Thoracic aorta (tissue), 2 donors: ENCODE data around the gene GOLGA1. TPM values are rescaled to one million over a fixed set of nuclear protein-coding genes. Genes with fewer than 3 reads are reported as not detected.

Experiments
- ATAC-seq: fragments of 150-250 bp; one replicate; pipeline ENCODE4 v1.8.0; 2017; ENCODE audit warnings: low read depth; ENCODE audit not compliant: insufficient number of reproducible peaks, low FRiP score
- DNase-seq: peaks from one replicate; pipeline ENCODE4 v3.0.0-alpha.2; 2020; ENCODE audit warnings: low spot score
- H3K27ac ChIP-seq, 2 donors: fragments of 200-600 bp; sonication (generic); 1 replicate in 1 of 2; 2 replicates in 1 of 2; pipeline ENCODE4 v1.5.1; 2016; ENCODE audit warnings: mild to moderate bottlenecking in 2 of 2, moderate library complexity in 2 of 2
- H3K27me3 ChIP-seq: fragments of 200-600 bp; sonication (generic); replicated peaks from 2 replicates; pipeline ENCODE4 v1.6.0; 2016; ENCODE audit warnings: mild to moderate bottlenecking; ENCODE audit not compliant: insufficient read depth
- H3K36me3 ChIP-seq: fragments of 200-600 bp; sonication (generic); one replicate; pipeline ENCODE4 v1.5.1; 2016
- H3K4me1 ChIP-seq, 2 donors: fragments of 200-600 bp; sonication (generic); 1 replicate in 1 of 2; 2 replicates in 1 of 2; pipeline versions ENCODE4 v1.5.1 to v1.6.0; 2016; ENCODE audit warnings: low read depth in 2 of 2, mild to moderate bottlenecking in 1 of 2; ENCODE audit not compliant: control insufficient read depth in 1 of 2
- H3K4me3 ChIP-seq: fragments of 200-600 bp; sonication (generic); 2 replicates; pipeline ENCODE4 v1.5.1; 2016; ENCODE audit warnings: mild to moderate bottlenecking
- H3K9me3 ChIP-seq: fragments of 200-600 bp; sonication (generic); 2 replicates; pipeline ENCODE4 v1.5.1; 2016
- total RNA-seq, 2 donors: library from RNA; depleted of rRNA; stranded (reverse); fragments of >200 nt; gene quantifications; one replicate each; pipeline versions ENCODE4 v1.1.0 to v1.2.3, GENCODE V29; 2016
- TF ChIP-seq, protein P1 (sequence below): fragments of 200-600 bp; sonication (generic); IDR thresholded peaks from one replicate; pipeline ENCODE4 v1.5.1; 2019; ENCODE audit warnings: antibody characterized with exemption

The GOLGA1 gene
- total RNA-seq, 2 donors from 2014 or later, result 11.6 to 22.2 TPM

DNA sequence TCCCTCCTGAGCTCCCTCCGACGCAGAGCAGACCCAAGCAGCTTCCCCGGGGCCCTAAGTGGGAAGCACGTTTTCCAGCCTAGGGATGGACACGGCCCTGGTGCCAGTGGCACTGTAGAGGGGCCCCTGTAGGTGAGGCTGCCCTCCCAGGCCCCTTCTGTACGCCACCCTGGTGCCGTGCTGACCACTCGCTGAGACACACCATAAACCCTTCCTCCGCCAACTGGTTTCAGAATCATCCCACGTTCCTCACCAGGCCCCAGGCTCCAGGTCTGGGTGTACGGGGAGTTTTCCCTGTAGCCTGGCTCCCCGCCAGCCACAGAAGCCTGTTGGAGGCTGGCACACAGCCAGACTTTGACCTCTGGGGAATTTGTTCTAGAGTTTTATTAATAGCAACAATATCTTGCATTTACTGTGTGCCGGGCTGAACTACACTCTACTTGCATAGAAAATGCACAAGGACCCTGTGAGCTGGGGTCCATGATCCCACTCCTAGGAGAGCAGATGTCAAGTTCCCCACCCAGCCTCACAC lies 105.8 kb downstream of the GOLGA1 start:
- Histone ChIP-seq H3K4me3 (no peak overlapping the region), H3K4me1 (peaks cover 0 to 9% of the 10 kb centered on the region in 2 donors), H3K9me3 (no peaks in the 10 kb centered on the region), H3K27ac (no peak overlapping the region), H3K36me3 (no peaks in the 10 kb centered on the region), H3K27me3 (no peaks in the 10 kb centered on the region)
- no peak for ATAC-seq
- TF ChIP-seq, protein P1, sequence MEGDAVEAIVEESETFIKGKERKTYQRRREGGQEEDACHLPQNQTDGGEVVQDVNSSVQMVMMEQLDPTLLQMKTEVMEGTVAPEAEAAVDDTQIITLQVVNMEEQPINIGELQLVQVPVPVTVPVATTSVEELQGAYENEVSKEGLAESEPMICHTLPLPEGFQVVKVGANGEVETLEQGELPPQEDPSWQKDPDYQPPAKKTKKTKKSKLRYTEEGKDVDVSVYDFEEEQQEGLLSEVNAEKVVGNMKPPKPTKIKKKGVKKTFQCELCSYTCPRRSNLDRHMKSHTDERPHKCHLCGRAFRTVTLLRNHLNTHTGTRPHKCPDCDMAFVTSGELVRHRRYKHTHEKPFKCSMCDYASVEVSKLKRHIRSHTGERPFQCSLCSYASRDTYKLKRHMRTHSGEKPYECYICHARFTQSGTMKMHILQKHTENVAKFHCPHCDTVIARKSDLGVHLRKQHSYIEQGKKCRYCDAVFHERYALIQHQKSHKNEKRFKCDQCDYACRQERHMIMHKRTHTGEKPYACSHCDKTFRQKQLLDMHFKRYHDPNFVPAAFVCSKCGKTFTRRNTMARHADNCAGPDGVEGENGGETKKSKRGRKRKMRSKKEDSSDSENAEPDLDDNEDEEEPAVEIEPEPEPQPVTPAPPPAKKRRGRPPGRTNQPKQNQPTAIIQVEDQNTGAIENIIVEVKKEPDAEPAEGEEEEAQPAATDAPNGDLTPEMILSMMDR, result no peak
- DNase-seq, result no peak

DNA sequence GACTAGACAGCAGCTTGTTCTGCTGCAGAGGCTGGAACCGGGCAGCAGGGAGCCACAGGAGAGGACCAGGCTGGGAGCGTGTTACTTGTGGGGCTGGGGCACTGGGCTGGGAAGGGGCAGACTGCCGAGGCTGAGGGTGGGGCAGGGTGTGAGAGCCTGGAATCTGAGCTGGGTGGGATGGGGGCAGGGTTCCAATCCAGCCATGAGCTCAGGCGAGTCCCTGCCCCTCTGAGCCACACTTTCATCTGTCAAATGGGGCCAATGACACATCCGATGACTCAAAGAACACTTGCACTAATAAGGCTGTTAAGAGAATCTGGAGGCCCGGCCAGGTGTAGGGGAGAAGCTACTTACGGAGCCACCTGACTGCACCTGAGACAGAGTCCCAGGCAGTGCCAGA lies 106.3 kb downstream of the GOLGA1 start:
- peaks cover 0 to 9% of the 10 kb centered on the region in 2 donors for H3K4me1 ChIP-seq
- H3K9me3 ChIP-seq, result no peaks in the 10 kb centered on the region
- TF ChIP-seq, protein P1, result no peak
- H3K36me3 ChIP-seq, result no peaks in the 10 kb centered on the region
- no peak overlapping the region for H3K27ac ChIP-seq
- ATAC-seq, result no peak
- no peaks in the 10 kb centered on the region for H3K27me3 ChIP-seq
- DNase-seq, result no peak
- H3K4me3 ChIP-seq, result no peak overlapping the region

DNA sequence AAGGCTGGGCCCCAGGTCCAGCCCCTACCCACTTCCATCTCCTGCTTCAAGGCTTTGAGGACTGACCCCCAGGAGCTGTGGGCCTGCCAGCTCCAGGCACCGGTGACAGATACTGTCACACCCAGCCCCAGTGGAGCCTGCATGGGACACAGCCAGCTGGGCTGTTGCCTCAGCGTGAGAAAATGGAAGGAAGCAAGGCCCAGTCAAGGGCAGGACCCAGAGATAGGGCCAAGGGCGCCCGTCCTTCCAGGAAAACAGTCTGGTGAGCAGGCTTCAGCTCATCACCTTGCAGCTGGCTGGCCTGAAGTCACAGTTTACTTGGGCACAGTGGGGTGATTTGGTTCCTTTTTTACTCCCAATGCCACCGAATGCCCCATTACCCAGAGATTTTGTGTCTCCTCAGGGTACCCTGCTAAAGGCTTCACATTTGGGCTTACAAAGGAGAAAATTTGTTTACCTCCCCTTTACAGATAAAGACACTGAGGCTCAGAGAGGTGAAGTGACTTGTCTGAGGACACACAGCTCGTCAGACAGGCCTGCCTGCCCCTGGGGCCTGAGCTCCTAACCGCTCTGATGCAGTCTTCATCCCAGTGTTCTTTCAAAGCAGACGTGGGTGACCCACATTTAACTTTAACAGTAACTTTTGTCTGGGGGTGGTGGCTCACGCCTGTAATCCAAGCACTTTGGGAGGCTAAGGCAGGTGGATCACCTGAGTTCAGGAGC lies 109.1 kb downstream of the GOLGA1 start:
- no peaks in the 10 kb centered on the region for H3K36me3 ChIP-seq
- DNase-seq (no peak), ATAC-seq (no peak)
- H3K27ac ChIP-seq, result no peak overlapping the region
- H3K4me1 ChIP-seq, result peaks cover 0 to 9% of the 10 kb centered on the region in 2 donors
- H3K9me3 ChIP-seq, result no peaks in the 10 kb centered on the region
- TF ChIP-seq, protein P1, result no peak
- H3K4me3 ChIP-seq, result no peak overlapping the region
- no peaks in the 10 kb centered on the region for H3K27me3 ChIP-seq

DNA sequence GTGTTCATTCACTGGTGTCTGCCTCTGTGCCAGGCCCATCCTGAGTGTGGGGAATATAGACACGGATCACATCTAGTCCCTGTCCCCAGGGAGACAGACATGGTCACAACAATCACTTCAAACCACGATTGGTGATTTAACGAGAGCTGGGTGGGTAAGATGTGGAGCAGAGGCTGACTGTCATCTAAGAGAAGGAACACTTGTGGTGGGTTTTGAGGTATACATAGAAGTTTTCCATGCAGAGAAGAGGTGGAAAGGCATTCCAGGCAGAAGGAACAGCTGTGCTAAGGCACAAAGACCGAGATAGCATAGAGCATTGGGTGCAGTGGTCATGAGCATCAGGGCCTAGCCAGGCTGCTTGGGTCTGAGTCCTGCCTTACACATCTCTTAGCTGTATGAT lies 110.3 kb downstream of the GOLGA1 start:
- H3K4me1 ChIP-seq, result peaks cover 0 to 9% of the 10 kb centered on the region in 2 donors
- no peak for ATAC-seq
- TF ChIP-seq, protein P1, result no peak

DNA sequence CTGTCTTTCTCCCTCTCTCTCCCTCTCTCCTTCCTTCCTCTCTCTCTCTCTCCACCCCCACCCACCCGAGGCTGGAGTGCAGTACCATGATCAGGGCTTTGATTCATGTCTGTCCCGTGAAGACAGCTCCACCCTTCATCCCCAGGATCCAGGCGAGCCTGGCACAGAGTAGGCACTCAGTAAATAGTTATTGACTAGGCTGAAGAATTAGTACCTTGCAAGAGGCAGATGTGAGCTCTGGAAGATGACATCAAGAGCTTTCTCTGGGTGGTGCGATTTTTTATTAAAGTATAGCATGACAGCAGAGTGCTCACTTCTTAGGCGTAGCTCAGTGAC lies 111.6 kb downstream of the GOLGA1 start:
- no peak for DNase-seq
- no peak overlapping the region for H3K27ac ChIP-seq
- no peak overlapping the region for H3K4me3 ChIP-seq
- H3K27me3 ChIP-seq, result no peaks in the 10 kb centered on the region
- H3K9me3 ChIP-seq, result peaks cover 3% of the 10 kb centered on the region
- H3K4me1 ChIP-seq, result no peaks in the 10 kb centered on the region
- TF ChIP-seq, protein P1, result no peak
- H3K36me3 ChIP-seq, result no peaks in the 10 kb centered on the region
- no peak for ATAC-seq

More for the DNA sequence above, 110.3 kb downstream of the GOLGA1 start:
- Histone ChIP-seq H3K4me3 (no peak overlapping the region), H3K36me3 (no peaks in the 10 kb centered on the region), H3K9me3 (no peaks in the 10 kb centered on the region), H3K27me3 (no peaks in the 10 kb centered on the region), H3K27ac (no peak overlapping the region)
- no peak for DNase-seq
